ENCODE results near the gene HSPA12A. TPM values are rescaled to one million over a fixed set of nuclear protein-coding genes. Genes with fewer than 3 reads are reported as not detected.
A peak's percentile ranks its signal among the peaks of the same experiment; 100 is the strongest.
"Not testable (repeated sequence)": the region's sequence is repeated elsewhere in the genome, so short reads cannot be mapped to it uniquely, and the experiment has no call there.

HSPA12A gene
- total RNA-seq, 1 experiment from 2014 or later: 18.1 TPM

DNA sequence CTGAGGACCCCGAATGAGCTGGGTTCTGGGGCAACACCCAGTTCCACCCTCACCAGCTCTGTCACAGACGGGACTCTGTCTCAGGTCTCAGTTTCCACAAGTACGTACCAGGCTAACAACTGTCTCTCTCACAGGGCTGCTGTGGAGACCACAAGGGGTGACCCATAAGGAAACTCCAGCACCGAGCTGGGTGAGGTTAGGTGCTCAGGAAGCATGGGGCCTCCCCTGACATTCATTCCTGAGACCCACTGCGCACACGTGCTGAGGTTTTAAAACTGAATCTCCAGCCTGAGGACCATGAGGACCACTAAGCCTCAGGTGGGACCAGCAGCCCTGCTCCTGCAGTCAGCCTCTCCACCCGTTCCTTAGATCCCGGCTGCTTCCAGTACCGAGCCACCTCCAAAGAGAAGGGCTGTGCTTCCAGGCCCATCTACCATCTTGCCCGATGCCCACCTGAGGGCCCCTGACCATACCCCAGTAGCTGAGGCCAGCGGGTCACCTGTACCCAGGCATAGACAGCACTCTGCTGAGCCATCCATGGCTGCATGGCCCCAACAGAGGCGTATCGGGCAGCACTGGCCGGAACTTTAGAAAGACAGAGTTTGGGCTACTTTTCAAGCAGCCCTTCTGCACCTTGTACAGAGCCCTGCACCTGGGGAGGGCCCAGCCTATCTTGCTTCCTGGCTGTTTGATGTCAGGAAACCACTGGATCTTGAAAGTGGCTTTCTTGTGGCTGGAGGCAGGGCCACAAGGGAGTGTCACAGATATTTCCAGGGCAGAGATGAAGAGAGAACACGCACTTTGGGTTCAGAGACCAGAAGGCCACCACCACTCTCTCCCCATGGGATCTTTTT lies 18.7 kb downstream of the HSPA12A start:
- in situ Hi-C loops (cut with HindIII; ENCODE audit: low pct_unique_long_range_greater_than_20kb, low sequenced_read_pairs): no loop called here
- DNase-seq (ENCODE audit: low read depth): no peak

DNA sequence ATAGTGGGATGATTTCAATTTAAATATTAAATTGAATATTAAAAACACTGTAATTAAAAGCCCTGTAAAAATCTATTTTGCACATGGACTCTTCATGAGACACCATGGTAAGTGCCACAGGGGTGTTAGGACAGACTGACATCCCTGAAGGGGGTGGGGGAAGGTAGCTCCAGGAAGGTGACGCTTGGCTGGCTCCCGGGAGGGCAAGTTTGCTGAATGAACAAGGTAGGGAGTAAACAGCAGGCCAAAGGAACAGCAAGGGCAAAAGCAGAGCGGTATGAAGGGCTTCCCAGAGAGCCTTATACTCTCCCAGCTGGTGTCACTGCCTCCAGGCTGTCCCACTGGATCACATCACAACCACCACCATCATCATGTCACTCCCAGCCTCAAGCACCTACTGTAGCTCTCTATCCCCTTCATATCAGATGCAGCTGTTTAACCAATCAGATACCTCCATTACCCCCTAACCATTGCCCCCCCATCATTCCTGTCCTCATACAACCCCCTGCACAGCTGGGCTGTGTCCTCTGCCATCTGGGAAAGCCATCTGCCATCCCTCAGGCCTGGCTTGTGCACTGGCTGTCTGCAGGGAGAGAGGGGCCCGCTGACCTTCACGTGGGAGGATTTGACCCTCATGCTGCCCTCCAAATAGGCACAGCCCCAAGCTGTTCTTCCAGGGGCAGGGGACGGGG lies 19.5 kb downstream of the HSPA12A start:
- in situ Hi-C loops (cut with HindIII; ENCODE audit: low pct_unique_long_range_greater_than_20kb, low sequenced_read_pairs): no loop called here
- DNase-seq (ENCODE audit: low read depth): peak; percentile 63

DNA sequence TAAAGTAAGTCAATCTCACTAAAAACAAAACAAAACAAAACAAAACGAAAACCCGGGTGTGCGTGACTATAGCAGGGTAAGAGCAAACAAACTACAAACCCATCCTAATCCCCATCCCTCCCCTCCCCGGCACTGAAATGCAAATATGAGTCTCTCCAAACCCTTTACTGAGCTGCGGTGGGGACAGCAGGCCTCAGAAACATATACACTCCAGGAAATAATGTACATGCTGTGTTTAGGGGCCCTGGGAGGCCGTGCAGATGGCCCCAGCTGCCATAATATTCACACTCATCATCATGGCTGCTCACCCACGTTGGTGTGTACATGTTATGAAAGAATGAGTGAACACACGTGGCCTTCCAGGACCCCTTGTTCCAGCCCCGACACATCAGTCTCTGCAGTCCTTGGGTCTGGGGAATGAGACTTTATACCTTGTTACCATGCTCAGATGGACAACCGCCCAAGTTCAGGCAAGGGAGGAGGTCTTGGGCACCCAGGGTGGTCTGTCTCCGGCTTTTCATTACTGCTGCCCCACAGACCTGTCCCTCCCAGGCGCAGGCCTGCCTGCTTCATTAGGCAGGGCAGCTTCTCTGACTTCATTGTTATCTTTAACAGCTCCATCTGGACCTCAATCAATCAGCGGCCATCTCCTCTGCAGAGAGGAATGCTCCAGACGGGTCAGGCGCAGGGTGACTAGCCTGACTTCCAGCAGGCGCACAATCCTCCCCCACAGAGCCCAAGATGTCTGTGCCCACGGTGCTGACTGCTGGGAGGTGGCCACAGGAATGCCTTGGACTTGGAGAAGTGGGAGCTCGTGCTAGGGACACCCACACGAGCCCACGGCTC lies 20.6 kb downstream of the HSPA12A start:
- peak; percentile 94 for DNase-seq (ENCODE audit: low read depth)

DNA sequence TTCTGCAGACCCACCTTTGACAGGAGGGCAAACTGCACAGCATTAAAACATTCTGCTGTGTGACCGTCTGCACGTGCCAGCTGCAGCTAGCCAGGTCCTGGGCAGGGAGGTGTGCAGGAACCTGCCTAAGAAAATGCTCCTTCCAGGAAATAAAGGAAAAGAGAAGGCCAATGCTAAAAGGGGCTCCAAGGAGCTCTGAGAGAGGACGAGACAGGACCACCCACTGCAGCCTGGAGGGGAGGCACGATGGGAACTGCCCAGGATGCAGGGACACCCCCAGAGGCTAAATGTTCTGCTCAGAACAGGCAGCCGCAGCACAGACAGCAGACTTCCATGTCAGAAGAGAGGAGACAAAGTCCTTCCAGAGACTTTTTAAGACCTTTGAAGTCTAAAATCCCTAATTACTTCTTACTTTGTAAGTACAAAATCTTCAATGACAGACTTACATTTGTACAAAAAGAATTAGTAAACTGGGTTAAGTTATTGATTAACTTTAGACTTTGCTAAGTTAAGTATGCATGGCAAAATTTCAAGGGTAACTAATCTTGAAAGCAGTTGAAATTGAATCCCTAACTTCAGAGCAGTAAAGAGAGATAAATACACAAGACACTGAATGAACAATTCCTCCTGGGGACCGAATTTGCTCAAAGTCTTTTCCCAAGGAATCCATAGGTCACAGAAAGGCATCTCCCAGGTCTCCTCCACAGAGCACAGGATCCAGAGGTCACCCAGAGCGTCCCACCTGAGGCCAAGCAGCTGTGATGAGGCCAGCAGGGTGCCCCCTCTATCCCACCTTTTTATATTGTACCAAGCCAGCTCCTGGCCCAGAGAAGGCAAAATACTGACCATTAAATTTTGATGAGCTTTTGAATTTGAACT lies 21.5 kb downstream of the HSPA12A start:
- in situ Hi-C loops (cut with HindIII; ENCODE audit: low pct_unique_long_range_greater_than_20kb, low sequenced_read_pairs): no loop called here
- DNase-seq (ENCODE audit: low read depth): peak; percentile 64

More for the DNA sequence above, 20.6 kb downstream of the HSPA12A start:
- in situ Hi-C loops (cut with HindIII; ENCODE audit: low pct_unique_long_range_greater_than_20kb, low sequenced_read_pairs): no loop called here

DNA sequence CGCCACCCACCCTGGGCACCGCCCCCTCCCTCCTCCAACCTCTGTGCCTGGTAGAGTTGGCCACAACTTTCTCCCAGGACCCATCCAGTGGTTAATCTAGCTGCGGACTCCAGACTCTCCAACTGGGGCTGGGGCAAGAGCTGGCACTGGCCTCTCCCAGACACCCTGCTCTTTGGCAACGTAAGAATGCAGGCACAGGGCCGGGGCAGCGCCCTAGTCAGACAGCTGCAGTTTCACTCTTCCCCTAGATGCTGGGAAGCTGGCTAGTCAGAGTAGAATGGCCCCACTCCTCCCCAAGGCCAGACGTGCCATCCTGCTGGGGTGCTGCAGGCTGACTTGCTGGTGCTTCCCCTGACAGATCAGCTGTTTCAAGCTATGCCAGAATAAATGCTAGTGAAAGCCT lies 22.1 kb downstream of the HSPA12A start:
- DNase-seq (ENCODE audit: low read depth): no peak
- in situ Hi-C loops (cut with HindIII; ENCODE audit: low pct_unique_long_range_greater_than_20kb, low sequenced_read_pairs): no loop called here

DNA sequence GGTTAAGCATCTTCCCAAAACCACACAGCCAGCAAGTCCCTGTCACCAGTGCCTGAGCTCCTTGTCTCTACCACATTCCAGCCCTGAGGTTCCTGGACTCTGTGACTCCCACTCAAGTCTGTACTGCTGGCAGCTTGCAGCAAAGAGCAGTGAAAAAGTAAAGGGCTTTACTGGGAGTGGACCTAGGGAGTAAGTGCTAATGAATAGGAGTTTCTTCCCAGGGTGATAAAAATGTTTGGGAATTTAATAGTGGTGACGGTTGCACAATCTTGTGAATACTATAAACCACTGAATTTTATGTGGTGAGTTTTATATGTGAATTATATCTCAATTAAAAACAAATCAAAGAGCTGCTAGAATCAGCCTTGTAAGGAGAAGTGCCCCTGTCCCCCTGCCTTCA lies 22.6 kb downstream of the HSPA12A start:
- DNase-seq (ENCODE audit: low read depth): no peak
- in situ Hi-C loops (cut with HindIII; ENCODE audit: low pct_unique_long_range_greater_than_20kb, low sequenced_read_pairs): no loop called here

DNA sequence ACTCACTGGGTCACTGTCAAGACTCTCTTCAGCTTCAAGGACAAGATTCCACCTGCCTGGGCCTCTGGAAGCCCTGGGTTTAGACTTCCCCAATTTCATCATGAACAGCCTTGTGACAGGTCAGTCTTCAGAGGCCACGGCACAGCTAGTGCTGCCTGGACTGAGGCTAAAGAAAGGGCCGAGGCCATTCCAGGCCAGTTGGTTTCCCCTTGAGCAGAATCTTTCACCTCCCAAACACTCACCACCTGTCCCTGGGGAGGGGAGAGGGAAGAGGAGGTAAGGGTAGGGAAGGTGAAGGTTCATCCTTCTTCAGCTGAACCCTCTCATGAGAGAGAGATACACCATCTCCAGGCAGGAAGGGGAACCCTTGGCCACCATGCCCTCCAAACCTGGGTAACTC lies 24.3 kb downstream of the HSPA12A start:
- no peak for DNase-seq (ENCODE audit: low read depth)
- in situ Hi-C loops (cut with HindIII; ENCODE audit: low pct_unique_long_range_greater_than_20kb, low sequenced_read_pairs): no loop called here

DNA sequence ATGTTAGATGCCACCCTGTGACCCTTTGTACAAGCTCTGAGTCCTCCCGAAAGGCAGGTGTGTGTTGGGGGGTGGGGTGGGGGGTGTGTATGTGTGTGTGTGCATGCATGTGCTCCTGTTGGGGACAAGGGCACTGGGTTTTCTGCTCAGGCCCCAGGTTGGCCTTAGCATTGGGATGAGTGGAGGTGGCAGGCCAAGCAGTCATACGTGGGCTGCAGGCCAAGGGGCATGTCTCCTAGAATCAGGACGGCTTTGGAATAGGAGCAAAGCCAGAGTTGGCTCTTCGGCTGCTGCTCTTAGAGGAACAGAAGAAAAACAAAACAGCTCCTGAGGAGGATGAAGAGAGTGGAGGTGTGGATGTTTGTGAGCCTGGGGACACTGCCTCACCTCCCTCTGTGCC lies 26.0 kb downstream of the HSPA12A start:
- no peak for DNase-seq (ENCODE audit: low read depth)
- in situ Hi-C loops (cut with HindIII; ENCODE audit: low pct_unique_long_range_greater_than_20kb, low sequenced_read_pairs): no loop called here

DNA sequence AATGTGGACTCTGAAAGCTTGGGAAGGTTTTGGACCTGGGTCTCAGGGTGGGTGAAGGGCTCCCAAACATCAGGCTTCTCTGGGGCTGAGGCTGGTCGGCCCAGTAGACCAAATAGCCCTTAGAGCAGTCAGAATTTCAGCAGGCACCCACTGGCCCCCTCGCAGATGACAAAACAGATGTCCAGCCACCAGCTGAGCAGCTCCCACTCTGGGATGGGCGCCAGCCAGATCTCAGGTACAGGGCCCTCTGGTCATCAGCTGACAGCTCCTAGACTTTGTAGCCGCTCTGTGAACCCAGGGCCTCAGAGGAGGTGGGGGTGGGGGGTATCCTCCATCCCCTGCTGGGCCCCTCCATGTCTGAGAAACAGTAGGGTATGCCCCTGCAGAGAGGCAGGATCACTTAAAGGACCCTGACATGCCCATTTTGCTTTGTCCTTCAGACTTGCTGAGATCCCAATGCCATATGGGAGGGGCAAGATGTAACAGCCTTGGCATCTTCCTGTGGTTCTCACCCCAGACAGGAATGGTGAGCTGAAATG lies 26.5 kb downstream of the HSPA12A start:
- DNase-seq (ENCODE audit: low read depth): no peak
- in situ Hi-C loops (cut with HindIII; ENCODE audit: low pct_unique_long_range_greater_than_20kb, low sequenced_read_pairs): no loop called here

DNA sequence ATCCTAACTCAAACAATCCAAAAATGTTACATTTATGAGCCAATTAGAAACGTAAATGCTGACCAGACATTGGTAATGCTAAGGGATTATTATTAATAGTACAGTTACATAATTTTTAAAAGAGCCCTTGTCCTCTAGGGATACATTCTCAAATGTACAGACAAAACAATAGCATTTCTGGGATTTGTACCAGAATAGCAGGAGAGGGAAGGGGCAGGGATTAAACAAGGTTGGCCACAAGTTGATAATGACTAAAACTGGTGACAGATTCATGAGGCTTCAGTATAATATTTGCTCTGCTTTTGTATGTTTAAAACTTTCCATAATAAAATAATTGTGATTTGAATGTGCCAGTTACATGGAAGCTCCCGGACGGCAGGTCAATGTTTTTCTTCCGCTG lies 27.0 kb downstream of the HSPA12A start:
- in situ Hi-C loops (cut with HindIII; ENCODE audit: low pct_unique_long_range_greater_than_20kb, low sequenced_read_pairs): no loop called here
- DNase-seq (ENCODE audit: low read depth): no peak

DNA sequence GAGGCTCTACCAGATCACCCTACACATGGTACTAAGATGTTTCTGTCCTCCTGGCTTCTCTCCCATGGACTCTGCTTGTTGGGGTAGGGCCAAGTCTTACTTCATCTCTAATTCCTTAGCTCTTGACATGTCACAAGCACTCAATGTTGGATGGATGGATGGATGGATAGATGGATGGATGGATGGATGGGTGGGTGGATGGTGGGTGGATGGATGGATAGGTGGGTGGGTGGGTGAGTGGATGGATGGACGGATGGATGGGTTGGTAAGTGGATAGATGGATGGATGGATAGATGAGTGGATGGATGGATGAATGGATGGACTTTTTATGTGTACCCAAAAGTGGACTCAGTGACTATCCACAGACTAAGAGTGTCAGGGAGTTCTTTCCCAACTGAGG lies 28.5 kb downstream of the HSPA12A start:
- in situ Hi-C loops (cut with HindIII; ENCODE audit: low pct_unique_long_range_greater_than_20kb, low sequenced_read_pairs): no loop called here
- no peak for DNase-seq (ENCODE audit: low read depth)

DNA sequence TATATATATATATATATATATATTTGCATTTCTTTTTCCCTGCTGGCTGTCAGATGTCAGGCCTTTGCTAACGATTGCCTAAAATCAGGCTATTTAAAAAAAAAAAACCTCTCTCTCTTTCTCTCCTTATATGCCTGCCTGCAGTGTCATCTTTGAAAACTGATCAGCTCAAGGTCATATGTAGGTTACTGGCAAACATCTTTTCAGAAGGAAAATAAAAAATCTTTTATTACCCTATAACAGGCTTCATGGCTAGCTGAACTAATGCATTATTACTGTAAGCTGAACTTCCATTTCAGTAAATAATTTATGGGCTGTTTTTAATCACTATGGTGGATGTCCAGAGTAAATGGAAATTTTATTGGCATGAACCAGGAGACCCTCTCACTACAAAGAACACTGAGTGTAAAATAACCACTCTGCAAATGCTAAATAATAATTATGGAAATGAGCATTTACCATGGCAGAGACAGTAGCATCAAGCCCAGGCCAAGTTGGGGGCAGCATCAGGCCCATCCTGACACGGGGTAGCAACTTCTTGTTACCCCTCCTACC lies 29.3 kb downstream of the HSPA12A start:
- in situ Hi-C loops (cut with HindIII; ENCODE audit: low pct_unique_long_range_greater_than_20kb, low sequenced_read_pairs): no loop called here
- no peak for DNase-seq (ENCODE audit: low read depth)

DNA sequence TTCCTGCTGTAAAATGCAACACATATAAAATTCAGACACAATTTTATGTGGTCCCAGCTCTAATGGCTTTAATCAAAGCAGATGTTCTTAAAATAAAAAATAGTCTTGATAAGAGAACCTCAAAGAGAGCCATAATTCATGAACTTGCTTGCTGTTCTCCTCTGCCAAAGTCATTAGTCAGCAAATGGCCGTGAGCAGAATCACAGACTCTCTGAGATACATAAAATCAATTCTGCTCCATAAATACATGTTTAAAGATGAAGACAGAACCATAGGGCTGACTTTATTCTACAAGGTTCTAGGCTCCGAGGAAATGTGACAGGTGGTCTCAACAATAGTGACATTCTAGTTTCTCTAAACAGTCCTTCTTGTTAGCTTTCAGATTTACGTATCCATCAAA lies 29.8 kb downstream of the HSPA12A start:
- in situ Hi-C loops (cut with HindIII; ENCODE audit: low pct_unique_long_range_greater_than_20kb, low sequenced_read_pairs): no loop called here
- DNase-seq (ENCODE audit: low read depth): no peak

DNA sequence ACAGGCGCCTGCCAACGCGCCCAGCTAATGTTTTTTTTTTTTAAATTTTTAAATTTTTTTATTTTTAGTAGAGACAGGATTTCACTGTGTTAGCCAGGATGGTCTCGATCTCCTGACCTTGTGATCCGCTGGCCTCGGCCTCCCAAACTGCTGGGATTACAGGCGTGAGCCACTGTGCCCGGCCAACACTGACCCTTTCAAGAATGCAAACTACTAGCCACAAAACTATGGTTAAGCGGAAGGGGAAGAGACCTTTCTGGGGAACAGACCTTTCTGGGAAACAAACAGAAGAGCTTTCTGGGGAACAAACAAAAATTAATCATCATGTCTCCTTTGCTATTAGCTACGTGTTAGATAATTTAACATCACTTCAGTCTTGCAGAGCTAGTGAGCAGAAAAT lies 30.6 kb downstream of the HSPA12A start:
- DNase-seq (ENCODE audit: low read depth); in situ Hi-C loops (cut with HindIII; ENCODE audit: low pct_unique_long_range_greater_than_20kb, low sequenced_read_pairs): not testable (repeated sequence)

DNA sequence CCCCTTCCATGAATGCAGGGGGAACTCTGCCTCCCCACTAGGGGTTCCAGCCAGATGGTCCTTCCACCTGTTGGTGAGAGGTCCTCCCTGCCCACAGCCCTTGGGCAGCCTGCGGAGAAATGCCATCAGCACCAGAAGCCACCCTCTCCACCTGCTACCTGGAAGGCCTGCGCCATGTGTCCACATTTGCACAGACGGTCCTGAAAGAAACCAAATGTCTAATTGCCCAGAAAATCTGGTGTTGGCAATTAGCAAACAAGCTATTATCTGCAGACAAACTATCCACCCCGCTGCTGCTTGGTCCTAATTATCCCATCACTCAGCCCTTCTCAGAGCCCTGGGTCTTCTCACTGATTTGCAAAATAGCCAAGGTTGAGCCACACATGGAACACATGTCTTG lies 32.3 kb downstream of the HSPA12A start:
- in situ Hi-C loops (cut with HindIII; ENCODE audit: low pct_unique_long_range_greater_than_20kb, low sequenced_read_pairs): no loop called here
- DNase-seq (ENCODE audit: low read depth): no peak

DNA sequence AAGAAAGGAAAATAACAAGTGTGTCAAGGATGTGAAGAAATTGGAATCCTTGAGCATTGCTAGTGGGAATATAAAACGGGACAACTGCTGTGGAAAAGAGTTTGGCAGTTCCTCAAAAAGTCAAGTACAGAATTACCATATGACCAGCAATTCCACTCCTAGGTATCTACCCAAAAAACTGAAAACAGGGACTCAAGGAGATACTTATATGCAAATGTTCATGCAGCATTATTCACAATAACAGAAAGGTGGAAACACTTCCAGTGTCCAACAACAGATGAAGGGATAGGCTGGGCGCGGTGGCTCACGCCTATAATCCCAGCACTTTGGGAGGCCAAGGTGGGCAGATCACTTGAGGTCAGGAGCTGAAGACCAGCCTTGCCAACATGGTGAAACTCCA lies 33.5 kb downstream of the HSPA12A start:
- no peak for DNase-seq (ENCODE audit: low read depth)
- in situ Hi-C loops (cut with HindIII; ENCODE audit: low pct_unique_long_range_greater_than_20kb, low sequenced_read_pairs): no loop called here

DNA sequence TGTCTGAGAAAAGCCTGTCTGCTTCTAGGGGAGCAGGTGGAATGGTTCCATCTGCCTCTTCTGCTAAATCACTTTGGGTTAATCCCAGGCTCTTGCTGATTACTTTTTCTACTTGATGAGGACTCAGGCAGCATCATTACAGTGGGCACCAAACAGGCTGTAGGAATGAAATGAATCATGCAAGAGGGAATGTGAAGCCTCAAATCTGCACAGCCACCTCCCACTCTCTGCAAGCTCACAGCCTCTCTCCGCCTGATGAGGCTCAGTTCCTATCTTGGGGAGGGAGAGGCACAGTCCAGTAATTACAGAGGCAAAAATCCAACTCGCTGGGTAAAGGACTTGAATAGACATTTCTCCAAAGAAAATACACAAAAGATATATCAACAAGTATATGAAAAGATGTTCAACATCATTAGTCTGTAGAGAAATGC lies 34.0 kb downstream of the HSPA12A start:
- in situ Hi-C loops (cut with HindIII; ENCODE audit: low pct_unique_long_range_greater_than_20kb, low sequenced_read_pairs): no loop called here
- DNase-seq (ENCODE audit: low read depth): peak; percentile 58

All from Caki2 (cell line).